Esophagus mucosa (tissue), 1 donor: Measurements from ENCODE around the gene C3orf38. TPM values are rescaled to one million over a fixed set of nuclear protein-coding genes. Genes with fewer than 3 reads are reported as not detected.
"Not testable (repeated sequence)": the region's sequence is repeated elsewhere in the genome, so short reads cannot be mapped to it uniquely, and the experiment has no call there.

Experiments used
- ATAC-seq: fragments of 200-7000 bp; cut with Tn5 transposase; one replicate; pipeline ENCODE4 v1.9.1; 2020
- total RNA-seq: library from RNA; stranded (reverse); gene quantifications from one replicate; pipeline ENCODE4 v1.2.4, GENCODE V29; 2023
- donor health status: DM: yes; HTN: yes; CAD: no.

The C3orf38 gene
- 15.1 TPM for total RNA-seq

DNA sequence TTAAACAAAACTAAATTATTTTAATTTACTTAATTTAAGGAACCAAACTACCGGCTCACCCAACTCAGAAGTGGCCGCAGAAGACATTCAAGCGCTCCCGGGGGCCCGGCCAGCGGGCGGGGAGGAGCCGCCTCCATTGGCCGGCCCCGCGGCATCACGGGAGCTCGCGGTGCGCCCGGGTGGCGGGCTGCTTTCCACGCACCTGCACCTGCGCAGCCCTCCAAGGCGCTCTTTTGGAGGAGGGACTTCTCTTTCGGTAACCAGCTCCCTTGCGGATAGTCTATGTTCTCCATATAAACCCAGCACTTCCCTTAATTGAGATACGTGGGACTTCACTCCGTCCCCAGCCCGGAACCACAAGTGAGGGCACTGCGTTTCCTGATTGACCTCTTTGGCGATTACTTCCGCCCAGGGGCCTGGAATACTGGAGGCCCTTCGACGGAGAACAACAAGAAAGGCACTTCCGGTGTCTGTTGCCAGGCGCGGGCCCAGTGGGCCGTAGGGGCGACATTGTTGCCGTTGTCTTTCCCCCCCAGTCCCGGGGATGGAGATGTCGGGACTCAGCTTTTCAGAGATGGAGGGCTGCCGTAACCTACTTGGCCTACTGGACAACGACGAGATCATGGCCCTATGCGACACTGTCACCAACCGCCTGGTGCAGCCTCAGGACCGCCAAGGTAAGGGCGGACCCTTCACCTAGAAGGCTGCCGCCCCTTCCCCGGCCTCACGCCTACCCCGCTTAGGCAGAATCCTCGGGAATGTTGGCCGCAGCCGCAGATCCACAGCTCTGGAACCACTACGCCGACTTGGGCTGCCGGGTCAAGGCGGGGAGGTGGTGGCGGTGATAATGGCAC, at the start of gene C3orf38:
C3orf38 (plus strand) TSS at position 451 of the 854 bp plus-strand sequence; CDS start at position 545, 94 bp downstream.
- ATAC-seq: peak; percentile 89

DNA sequence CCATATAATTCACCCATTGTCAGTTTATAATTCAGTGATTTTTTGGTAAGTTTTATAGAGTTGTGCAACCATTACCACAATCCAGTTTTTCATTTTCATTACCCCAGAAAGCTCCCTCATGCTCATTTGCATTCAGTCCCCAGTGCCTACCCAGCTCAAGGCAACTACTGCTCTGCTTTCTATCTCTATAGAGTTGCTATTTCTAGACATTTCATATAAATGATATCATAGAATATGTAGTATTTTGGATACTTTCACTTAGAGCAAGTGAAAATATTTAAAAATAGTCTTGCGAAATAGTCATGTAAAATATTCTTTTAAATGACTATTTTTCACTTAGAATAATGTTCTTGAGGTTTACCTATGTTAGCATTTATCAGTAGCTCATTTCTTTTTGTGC, 48.6 kb upstream of the C3orf38 start:
- no peak for ATAC-seq

DNA sequence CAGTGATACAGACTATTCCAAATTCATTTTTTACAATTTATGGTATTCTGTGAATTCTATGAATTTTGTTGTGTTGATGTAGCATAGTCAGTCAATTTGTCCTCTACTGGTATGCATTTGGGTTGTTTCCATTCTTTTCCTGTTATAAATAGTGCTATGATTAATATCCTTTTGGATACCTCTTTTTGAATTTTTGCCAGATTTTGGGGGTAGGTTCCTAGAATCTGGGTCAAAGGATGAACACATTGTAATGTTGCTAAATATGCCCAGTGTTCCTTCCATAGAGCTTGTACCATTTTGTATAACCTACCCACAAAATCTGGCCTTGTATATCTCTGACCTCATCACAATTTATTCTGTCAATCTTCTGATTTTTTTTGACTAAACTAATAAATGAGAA, 44.4 kb upstream of the C3orf38 start:
- ATAC-seq: no peak

DNA sequence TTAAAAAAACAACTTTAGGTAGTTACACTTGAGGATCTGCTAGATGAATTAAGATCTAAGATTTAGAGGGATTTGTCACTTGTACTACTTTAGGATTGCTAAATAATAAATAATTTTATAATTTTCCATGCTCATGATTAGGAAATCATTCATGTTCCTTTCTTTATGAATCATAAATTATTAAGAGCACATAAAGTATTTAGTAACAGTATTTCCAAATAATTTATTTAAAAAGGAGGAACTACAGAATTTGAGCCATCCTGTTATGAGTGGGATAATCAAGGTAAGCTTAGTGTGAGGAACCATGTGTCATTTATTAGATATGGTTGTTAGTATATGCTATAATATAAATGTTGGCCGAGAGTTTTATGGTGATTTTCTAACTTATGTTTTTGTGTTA, 37.5 kb upstream of the C3orf38 start:
- no peak for ATAC-seq

DNA sequence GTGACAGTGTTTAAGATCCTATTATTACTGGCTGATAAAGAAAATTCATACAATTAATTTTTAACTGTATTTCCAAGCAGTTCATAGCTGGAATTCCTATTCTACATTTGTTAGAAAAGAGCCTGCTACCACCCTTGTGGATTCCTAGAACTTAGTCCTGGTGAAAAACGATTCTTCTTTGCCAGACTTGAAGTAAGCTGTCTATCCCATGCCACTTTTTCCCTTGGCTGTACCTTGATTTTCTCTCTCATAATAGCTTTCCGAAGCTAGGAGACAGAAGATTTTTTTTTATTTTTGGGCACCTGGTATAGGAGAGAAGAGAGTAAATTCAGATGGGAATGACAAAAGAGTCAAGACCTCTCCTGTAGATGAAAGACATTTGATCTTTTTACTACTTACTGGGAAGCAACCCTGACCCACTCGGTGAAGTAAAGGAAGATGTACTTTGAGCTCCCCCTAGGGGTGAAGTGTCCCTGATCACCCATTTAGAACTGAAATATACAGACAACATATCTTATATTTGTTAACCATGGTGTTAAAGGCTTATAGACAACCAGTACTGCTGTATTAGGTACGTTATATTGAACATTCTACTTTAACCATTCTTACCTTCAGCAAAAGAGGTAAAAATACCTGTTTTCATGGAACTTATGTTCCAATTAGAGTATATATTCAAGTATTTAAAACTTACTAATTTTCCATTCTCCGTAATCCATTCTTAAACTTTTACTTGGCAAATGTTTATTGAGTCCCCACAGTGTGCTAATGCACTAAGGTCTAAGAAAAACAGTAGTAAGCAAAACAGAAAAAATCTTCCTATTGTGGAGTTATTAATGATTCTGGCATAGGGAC, 36.2 kb upstream of the C3orf38 start:
- peak; percentile 77 for ATAC-seq

DNA sequence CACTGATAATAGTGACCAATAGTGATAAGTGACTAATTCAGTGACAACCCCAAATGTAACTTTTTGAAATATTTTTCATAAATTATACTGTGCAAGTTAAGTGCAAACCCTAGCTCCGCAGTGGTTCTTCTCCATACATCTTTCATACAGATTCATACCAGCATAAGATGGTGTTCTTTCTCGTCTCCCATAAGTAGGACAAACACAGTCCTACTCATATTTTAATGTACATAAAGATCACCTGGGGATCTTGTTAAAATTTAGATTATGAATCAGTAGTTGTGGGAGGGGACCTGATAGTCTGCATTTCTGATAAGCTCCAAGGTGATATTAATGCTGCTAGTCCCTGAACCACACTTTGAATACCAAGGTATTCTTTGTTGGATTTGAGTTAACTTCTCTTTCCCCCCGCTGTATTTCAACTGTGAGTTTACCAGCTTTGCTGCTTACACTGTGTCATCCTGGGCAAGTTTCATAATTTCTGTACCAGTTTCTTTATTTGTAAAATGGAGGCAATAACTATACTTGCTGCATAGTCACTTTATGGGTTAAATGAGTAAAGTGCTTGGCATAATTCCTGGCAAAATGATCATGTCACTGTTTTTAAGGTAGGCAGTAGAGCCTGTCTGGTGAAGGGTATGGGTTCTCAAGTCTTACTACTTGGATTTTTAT, 34.7 kb upstream of the C3orf38 start:
- ATAC-seq: no peak

DNA sequence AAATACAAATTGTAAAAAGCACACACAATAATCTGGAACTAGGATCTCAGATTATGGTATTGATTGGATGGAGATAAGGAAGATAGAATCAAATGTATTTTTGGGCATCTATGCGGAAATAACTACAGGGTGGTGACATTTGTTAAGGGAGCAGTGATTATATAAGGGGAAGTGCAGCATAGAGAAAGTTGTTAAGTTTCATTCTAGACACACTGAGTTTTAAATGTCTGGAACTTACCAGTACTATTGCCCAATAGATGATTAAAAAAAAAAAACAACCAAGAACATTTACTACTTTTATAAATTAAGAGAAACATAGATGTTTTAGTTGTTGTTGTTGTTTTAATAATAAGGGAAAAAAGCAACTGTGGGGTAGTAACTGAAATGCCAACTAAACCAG, 32.1 kb upstream of the C3orf38 start:
- no peak for ATAC-seq

DNA sequence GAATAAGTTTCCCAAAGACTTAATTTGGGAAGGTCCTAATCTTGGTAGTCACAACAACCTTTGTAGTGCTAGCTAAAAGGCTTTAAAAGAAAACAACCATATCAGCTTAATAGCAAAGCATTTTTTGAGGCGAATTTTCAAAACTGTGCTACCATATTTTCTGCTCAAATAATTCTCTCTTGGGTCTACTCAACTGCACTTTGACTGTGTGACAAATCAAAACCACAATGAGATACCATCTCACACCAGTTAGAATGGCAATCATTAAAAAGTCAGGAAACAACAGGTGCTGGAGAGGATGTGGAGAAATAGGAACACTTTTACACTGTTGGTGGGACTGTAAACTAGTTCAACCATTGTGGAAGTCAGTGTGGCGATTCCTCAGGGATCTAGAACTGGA, 31.2 kb upstream of the C3orf38 start:
- not testable (repeated sequence) for ATAC-seq

DNA sequence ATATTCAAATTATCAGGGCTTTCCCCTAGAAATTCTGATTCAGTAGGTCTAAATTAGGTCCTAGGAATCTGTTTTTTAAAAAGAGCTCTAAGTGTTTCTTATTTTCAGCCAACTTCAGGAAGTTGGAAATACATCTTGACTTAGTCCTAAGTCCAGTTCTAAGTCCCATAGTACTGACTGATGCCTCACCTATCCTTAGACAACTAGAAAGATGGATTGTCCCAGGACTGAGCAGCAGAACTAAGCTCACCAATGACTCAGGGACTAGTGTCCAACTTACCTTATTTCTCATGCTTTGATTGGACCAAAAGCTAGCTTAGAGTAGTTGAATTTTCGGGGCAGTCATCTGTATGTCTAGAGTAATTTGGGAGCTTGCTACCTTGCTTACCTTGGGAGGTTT, 26.2 kb upstream of the C3orf38 start:
- ATAC-seq: peak; percentile 48

DNA sequence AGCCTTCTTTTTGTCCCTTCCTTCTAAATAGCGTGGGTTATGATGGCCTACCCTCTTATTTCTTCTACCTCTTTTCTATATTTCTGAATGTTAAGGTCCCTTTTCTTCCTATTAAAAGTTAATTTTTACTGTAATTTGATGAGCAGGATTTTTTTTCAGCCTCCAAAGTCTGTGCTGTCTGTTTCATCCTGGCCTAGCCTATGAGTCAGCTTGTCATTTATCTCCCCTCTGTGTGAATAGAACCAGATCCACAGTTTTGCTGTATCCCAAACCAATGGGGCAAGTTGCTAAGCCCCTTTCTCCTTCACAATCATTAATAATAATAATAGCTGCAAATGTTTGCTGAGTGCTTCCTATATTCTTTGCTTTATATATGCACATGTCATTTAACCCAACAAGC, 18.1 kb upstream of the C3orf38 start:
- ATAC-seq: no peak

DNA sequence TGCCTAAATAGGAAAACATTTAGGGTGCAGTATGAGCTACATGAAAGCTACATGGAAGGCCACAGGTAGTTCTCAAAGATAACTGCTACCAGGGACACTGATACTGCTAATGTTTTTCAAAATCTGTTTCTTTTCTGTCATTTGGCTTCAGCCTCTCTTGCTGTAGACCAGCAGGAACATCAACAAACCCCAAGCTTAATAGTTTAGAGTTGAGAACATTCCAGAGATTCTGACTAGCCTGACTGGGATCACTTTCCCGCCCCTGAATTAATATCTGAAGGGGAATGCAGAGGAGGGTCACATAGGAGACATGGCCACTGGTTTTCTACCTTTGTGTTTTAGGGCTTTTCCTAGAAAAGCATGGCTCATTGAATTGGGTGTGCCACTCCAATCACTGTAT, 16.9 kb upstream of the C3orf38 start:
- no peak for ATAC-seq

DNA sequence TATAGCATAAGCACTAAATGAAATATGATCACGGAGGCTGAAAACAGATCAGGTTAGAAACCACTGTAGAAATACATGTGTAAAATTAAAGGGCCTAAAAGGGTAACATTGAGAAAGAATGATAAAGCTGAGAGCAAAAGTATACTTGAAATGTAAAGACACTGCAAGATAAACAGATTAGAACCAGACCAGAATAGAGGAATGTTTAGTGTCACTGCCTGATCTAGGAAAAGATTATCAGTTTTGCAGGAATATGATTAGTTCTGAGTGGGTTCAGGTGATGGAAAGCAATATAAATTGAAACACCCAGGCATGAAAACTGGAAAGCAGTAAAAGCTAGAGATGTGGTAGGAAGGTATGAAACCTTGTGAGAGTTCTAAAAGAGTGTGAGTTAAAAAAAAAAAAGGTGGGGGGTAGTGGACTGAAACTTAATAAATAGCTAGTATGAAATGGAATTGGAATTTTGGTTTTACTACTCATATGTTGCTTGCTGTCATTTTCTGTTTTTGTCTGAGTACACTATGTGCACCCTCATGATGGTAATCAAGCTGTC, 16.0 kb upstream of the C3orf38 start:
- no peak for ATAC-seq

DNA sequence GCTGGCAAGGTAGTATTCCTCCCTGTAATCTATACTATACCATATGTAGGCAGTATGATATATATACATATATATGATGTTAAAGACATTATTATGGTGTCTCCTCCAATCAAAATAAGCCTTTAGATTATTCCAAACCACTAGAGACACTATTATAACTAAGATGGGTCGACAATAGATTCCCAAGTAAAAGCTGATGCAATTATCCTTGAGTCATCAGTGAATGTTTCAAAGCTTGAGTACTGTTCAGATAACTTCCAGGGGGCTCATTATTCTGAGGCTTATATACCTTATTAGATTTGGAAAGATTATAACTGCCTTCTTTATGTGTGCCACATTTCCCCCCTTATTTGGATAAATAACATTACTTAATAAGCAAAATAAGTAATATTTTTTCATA, 11.9 kb upstream of the C3orf38 start:
- ATAC-seq: no peak

DNA sequence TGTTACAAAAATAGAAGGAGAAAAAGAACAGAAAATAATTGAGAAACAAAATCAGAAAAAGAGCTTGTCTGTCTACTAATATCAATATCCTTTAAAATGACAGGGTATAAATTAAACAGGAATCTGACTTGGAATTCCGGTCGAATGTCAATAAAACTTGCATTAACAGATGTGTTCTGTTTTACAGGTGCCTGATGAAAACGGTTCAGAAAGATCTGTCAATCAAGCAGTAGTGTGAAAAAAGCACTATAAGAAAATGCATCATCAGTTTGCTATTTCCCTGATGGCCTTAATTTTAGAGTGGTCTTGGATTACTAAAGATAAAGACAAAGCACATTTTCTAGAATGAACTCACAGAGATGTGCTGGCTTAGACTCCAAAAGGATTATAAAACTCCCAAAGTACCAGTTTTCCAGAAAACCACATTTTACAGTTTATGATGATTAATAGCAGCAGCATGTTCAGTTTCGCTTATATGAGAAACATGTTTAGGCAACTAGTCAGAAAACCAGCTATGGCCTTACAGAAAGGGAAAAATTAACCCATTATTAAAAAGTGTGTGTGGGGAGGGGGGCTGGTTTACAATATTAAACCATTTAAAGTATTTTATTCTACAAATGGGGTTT, 8.2 kb upstream of the C3orf38 start:
- ATAC-seq: peak; percentile 52

DNA sequence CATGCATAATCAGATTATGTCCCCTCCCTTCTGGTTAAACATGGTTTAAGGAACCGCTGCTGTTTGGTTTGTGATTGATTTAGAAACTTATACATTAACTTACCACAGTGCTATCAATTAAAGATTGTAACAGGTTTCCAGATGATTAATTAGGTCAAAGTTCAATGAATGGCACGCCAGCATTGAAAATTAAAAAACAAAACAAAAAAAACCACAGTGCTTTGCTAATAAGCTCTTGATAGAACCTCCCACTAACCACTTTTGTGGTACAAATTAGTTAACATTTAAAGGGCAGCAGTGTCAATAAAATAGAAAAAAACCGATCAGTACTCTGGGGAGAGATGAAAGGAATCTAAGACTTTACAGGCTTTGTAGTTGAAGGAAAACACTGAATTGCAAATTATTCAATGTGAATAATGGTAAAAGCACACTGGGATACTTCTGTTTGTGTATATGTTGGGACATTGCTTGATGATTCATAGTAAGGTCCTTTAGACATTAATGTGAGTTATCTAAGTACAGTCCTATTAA, 7.6 kb upstream of the C3orf38 start:
- ATAC-seq: peak; percentile 57

DNA sequence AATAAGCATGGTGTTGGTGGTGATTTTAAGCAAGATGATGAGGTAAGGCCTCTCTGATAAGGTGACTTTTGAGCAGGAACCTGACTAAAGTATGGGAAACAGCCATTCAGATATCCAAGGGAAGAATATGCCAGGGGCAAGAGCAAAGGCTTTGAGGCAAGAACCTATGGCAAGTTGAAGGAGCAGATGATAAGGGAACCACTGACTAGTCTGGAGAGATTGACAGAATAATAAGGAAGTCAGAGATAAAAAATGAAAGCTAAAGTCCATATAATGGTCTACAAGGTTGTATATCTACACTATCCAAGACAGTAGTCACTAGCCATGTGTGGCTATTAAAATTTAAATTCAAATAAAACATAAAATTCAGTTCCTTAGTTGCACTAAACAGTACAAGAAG, 2.5 kb upstream of the C3orf38 start:
- no peak for ATAC-seq

DNA sequence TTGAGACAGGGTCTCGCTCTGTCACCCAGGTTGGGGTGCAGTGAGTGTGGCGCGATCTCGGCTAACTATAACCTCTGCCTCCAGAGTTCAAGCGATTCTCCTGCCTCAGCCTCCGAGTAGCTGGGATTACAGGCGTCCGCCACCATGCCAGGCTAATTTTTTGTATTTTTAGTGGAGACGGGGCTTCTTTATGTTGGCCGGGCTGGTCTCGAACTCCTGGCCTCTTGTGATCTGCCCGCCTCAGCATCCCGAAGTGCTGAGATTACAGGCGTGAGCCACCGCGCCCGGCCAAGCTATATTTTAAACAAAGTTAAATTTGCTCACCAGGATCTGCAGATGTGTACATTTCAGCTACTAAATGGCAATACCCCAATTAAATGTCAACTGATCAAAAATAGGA, 1.1 kb upstream of the C3orf38 start:
- ATAC-seq: no peak

DNA sequence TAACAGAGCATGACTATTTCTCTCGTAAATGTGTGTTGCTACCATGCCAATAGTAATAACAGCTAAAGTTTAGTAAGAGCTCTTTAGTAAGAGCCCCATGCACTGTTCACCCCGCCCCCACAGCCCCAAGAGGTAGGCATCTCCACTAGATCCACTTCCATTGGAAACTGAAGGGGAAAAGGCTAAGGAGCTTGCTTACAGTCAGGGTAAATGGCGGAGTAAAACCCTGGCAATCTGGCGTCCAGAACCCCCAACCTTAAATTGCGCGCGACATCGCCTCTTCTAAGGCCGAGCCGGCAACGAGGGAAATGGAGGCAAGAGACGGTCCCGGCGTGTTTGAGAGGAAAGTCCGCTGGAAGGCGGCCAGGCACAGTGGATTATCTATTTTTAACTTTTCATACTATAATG, 654 bp upstream of the C3orf38 start:
- peak; percentile 5 for ATAC-seq

DNA sequence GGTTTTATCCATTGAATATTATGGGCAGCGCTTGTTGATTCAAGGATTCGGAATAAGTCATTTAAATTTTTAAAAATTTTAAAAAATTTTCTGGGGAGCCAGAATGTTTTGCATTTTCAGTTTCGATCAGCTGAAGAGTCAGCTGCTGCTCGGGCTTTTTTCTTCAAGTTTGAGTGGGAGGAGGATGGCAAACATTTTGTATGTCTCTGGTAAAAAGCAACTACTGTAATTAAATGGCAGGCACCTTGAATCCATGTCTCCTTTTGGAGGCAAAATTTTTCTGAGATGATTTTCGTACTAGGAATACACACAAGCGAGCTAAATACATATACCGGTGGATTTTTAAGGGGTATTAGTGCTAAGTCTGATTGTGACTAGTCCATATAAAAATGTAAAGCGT, 612 bp downstream of the C3orf38 start:
- no peak for ATAC-seq

DNA sequence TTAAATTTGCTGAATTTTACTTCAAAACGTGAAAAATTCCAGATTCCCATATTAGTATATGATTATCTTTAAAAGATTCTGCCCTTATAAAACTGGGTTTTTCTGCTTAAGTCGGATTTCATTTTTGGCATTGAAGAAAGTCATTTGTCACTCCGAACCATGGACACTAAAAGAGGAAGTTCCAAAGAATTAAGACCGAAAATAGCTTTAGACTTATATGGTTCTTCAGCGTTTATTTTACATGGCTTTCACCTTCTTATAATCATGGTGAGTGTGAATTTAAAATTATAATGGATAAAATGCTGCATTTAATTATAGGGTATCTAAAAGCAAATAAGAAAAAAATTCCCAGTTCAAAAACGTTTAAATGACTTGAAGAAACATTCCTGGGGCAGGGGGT, 1.0 kb downstream of the C3orf38 start:
- ATAC-seq: no peak

DNA sequence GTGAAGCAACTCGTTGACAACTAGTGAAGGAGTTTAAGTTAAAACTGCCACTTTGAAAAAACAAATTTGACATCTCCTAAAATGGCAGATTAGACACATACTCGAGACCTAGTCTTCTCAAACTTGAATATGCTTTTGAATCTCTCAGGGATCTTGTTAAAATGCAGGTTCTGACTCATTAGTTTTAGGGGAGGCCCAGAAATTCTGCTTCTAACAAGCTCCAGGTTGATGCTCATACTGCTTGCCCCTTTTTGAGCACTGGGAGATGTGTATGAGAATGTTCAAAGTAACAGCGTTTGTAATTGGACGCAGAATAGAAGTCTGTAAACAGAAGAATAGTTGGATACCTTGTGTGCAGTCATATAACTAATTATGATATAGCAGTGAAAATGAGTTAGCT, 1.6 kb downstream of the C3orf38 start:
- no peak for ATAC-seq

DNA sequence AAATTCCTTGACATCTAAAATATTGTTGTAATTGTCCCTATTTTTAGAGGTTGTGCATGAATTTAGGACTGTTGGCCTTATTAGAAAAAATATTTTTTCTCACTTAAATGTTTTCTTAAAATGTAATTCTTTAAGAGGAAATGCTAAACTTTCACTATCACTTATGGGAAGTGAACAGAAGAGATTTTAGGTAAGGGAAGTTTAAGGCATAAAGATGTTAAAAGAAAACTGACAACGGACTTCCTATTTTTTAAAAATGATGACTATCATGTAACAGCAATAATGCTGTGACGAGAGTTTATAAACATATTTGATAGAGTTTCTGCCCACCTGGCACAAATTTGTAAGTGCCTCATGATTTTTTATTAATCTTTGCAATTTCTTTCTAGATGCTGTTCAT, 3.1 kb downstream of the C3orf38 start:
- ATAC-seq: no peak
